ENCODE measurements around the gene SLC9B2.

The SLC9B2 gene

DNA sequence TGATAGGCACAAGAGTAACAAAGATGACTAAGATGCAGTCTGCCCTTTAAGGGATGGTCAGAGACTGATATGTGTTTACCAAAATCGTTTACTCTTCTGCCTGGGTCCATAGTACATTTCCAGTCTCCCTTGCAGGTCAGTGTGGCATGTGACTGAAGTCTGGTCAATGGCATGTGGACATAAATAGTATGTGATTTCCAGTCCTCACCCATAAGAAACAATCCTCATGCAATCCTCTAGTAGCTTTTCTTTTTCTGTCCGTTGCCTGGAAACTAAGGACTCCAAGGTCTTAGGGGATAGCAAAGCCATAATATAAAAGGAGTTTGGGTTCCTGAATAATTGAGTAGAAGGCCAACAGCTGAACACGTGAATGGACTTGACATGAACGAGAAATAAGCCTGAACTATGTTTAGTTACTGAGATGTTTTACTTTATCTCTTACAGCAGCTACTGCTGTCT is 1.1 kb downstream of the SLC9B2 start:
- no peak for DNase-seq

DNA sequence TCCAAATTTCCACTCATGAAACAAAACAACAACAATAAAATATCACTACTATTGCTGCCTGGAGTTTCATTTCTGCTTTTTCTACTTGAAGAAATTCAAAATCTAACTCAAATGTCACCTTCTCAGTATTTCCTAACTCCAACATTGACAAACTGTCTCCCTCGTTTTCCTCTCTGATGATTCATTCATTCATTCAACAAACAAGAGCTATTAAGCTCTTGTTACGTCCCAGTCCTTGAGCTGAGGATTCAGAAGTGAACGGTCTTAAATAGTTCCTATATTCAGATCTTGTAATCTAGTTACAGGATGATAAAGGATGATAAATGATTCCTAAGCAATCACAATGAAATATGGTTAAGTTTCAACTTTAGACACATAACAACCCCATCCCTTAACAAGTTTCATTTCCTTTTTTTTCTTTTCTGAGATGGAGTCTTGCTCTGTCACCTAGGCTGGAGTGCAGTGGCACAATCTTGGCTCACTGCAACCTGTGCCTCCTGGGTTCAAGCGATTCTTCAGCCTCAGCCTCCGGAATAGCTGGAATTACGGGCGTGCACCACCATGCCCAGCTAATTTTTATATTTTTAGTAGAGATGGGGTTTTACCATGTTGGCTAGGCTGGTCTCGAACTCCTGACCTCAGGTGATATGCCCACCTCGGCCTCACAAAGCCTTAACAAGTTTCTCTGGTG is 1.7 kb downstream of the SLC9B2 start:
- no peak for DNase-seq

DNA sequence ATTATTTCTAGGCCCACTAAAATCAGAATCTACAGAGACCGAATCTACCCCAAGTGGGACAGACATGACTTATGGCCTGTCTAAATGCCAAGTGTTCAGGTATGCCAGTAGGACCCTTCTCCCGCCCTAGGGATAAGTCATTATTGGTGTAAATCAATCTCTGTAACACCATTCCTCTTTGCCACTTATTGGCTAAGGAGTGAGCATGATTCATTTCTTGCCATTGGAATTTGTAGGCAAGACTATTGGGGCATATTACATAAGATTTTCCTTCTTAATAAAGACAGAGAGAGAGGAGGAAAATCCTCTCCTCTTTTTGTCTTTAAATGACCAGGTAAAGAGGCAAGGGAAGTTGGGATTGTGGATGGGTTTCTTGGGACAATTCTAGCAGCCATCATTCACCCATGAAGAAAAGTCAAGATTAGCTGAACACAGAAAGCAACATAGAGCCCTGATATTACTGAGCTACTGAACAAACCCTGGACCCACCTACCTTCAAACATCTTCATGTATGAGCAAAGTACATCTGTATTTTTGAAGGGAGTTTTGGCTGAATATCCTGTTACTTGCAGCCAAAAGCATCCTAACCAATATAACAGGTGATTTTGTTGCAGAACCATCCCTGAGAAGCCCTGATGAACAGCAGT is 2.6 kb downstream of the SLC9B2 start:
- no peak for DNase-seq

DNA sequence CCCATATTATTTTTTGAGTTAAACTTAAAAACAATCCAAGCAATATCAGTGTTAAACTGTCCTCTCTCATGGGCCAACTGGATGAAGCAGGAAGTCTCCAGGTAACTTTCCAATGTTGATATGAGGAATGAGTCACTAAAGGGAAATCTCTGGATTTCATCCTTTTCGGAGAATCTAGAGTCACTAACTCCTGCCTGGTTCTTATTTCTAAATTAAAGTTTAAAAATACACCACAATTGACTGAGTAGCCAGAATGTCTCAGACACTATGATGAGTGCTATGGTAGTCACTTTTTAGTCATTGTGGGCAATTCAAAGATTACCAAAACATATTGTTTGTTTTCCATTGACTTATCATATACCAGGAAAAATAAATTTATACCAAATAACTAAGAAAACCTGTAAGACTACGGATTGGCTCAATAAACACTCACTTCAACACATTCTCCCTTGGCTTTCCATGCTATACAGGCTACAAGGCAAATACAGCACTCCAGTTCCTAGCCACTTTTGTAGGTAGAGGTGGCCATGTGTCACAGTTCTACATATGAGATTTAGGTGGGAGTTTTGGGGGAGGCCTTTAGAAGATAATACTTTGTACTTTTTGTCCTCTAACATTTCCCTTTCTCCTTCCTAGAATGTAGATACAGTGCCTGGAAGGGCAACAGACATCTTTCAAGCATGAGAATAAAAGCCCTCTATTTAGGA is 8.6 kb downstream of the SLC9B2 start:
- DNase-seq: no peak

DNA sequence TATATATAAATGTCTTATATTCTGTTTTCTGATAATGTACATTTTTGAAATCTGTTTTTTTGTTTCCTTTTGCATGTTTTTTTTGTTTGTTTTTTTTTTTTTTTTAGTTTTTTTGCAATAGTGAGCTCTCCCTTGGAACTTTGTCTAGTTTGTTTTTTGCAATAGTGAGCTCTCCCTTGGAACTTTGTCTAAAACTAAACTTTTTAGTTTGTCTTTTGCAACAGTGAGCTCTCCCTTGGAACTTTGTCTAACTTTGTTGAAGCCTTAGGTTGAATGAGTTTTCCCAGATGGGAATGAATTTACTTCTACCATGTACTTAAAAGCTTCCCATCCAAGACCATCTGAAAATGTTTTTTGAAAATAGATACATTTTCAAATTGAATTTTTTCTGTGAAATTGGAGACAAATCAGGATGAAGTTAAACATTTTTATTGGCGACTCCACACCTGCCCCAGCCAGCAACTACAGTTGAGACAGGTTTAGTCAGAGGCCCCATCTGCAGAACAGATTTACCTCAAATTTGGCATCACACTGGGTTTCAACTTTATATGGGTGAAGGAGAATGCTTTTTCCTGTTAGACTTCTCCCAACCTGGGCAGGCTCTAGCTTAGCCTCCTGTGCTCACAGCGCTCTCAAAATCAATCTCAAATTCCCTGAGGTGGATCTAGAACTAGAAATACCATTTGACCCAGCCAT is 16.0 kb downstream of the SLC9B2 start:
- no peak for DNase-seq

DNA sequence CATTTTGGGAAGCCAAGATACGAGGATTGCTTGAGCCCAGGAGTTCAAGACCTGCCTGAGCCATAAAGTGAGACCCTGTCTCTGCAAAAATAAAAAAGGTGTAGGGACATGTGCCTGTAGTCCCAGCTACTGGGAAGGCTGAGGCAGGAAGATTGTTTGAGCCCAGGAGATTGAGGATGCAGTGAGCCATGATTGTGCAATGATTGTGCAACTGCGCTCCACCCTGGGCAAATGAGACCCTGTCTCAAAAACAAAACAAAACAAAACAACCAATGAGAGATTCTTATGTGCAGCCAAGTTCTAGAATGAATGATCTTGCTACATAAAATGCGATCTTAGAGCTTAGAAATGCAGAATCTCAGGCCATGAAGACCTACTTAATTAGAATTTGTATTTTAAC is 22.5 kb downstream of the SLC9B2 start:
- DNase-seq: no peak

DNA sequence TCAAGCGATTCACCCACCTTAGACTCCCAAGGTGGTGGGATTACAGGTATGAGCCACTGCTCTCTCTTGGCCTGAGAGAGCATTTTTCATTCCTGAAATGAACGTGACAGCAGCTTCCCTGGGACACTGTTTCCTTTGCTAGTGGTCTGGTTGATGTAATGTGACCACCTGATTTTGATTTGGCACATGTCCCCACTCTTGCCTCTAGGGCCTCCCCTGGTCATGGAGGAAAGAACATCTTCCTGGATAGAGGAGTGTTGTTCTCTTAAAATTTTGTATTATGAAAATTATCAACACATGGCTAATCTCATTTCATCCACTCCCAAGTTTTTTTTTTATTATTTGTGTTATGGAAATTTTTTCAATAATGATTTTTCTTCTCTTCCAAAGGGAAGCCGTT is 23.8 kb downstream of the SLC9B2 start:
- DNase-seq: no peak

DNA sequence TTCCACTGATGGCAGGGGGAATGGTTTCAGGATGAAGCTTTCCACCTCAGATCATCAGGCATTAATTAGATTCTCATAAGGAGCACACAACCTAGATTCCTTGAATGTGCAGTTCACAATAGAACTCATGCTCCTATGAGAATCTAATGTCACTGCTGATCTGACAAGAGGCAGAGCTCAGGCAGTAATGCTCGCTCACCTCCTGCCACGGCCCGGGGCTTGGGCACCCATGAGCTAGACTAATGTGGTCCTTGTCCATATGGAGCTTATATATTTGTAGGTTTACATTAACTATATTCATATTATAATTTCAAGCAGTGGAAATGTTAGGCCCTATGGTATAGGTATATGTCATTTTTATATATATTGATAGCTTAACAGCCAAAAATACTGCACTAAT is 24.4 kb downstream of the SLC9B2 start:
- no peak for DNase-seq

DNA sequence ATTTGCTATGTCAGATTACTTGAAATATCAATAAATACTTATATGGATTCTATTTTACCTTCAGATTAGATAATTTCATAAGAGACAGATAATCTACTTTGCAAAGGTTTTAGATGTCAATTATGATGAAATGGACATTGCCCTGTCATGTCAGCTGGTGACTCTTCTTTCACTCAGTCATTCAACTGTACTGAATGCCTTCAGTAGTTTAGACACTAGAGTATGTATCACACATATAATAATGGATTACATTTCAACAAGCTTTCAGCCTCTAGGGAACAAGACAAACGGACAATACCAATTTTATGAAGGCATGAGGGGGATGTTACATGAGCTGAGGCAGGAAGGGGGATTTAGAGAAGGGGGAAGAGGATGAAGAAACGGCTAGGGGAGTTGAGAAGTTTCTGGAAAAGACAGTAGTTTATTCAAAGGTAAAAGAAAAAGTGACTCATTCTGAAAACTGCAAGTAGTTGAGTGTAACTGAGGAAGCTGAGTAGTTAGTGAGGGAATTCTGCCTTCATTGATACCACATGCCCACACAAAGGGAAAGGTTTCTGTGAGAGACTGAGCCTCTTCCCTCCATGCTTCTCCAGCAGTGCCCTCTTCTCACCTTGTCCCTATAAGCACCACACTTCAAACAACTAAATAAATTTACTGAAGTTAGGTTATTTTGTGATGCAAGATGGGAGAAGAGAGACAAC is 25.7 kb downstream of the SLC9B2 start:
- no peak for DNase-seq

DNA sequence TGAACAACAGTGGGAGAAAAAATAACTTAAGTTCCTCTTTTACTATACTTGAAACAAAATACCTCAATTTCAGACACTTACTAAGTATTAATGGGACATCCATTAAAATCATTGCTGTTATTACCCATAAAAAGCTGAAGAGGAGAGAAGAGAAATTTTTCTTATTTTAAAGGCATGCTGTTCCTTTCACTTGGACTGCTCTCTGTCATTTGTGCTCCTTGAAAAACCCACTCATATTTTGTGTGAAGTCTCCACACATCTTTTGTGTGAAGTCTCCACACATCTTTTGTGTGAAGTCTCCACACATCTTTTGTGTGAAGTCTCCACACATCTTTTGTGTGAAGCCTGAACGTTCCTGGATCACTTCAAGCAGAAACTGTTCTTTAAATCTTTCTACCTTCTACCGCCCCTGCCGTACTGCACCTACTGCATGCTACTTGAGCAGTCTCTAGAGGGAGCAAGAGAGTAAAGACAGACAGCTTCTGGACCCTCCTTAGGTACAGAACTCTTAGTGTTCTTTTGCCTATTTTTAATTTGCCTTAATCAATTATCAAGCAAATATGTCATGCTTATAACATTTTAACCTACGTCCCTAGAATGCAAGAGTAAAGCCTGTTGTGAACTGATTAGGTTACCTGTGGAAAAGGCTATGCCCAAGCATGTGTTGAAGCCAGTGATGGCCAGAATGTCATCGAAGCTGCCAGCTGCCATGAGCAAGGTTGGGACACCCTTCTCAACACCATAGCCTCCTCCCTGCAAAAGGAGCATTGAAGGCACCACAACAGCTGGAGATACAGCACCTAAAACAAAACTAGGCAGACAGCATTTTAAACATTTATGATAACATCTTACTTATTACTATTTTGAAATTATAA is 29.9 kb downstream of the SLC9B2 start:
- peak; percentile 11 to 12 for DNase-seq

DNA sequence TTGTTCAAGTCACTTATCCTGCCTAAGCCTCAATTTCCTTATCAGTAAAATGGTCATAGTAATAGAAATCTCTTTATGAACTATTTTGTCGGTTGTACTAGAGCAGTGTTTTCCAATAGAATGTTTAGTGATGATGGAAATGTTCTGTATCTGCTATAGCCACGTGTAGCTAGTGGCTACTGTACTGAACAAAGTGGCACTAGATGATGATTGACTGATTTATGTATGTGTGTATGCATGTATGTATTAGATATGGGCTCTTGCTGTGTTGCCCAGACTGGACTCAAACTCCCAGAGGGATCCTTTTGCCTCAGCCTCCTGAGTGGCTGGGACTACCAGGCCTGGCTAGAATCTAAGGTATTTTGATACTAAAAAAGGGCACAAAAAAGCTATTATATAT is 32.4 kb downstream of the SLC9B2 start:
- DNase-seq: no peak

DNA sequence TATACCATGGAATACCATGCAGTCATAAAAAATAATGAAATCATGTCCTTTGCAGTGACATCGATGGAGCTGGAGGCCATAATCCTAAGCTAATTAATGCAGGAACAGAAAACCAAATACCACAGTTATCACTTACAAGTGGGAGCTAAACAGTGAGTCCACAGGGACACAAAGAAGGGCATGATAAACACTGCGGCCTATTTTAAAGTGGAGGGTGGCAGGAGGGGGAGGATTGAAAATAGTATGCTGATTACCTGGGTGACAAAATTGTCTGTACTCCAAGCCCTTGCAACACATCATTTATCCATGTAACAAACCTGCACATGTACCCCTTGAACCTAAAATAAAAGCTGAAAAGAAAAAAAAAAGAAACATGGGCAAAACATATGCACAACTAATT is 40.4 kb downstream of the SLC9B2 start:
- DNase-seq: no peak

DNA sequence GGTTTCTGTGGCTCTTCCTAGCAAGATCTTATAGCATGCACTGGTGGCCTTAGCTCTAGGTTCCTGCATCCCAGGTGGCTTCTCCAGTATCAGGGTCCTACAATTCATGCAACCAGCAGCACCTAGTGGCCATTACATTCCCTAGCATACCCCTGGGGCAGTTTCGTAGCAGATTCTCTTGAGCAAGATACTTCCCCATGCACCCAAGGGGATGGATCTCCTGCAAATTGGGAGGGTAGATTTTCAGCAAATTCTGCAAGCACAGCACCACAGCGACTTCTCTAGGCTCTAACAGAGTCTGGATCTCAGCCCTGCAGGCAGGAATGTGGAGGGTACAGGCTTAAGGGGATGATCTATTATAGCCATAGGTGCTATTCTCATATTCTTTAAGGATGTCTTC is 44.0 kb downstream of the SLC9B2 start:
- DNase-seq: no peak

DNA sequence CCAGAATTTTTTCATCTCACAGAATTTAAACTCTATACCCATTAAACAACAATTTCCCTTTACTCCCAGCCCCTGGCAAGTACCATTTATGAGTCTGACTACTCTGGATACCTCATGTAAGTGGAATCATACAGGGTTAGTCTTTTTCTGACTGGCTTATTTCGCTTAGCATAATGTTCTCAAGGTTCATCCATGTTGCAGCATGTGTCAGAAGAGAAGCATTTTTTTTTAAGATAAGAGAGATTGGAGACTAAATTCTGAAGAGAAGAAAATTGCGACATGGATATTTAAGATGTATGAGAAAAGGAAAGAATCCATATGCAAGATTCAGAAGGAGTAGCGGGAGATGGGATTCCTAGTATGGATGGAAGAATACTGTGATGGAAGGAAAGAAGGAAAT is 45.8 kb downstream of the SLC9B2 start:
- DNase-seq: no peak

DNA sequence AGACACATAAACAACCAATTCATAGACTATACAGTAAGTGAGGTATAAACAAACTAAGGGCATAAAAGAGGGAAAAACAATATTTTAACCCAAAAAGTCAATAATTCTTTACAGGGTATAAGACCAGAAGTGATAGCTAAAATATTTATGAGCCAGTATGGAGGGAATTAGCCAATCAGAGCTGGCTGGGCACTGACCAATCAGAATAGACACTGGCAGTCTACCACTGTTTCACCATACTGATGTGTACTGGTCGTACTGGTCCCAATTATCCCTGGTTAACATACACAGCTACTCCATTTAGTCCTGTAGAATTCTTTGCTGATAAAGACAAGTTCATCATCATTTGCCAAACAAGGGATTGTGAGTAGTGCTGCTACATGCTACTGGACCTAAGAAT is 47.3 kb downstream of the SLC9B2 start:
- DNase-seq: no peak

DNA sequence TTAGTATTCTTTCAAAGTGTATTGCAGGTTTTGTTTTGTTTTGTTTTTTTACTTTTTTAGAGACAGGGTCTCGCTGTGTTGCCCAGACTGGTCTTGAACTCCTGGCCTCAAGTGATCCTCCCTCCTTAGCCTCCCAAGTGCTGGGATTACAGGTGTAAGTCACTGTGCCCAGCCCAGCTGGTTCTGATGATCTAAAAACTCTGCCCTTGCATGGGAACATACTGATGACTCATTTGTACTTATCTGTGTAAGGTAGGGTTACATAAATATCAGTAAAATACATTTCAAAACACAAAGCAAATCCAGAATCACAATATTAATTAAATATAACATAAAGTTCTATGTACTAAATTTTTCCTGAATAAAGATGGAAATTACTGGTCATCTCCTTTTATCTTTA is 49.7 kb downstream of the SLC9B2 start:
- DNase-seq: no peak

DNA sequence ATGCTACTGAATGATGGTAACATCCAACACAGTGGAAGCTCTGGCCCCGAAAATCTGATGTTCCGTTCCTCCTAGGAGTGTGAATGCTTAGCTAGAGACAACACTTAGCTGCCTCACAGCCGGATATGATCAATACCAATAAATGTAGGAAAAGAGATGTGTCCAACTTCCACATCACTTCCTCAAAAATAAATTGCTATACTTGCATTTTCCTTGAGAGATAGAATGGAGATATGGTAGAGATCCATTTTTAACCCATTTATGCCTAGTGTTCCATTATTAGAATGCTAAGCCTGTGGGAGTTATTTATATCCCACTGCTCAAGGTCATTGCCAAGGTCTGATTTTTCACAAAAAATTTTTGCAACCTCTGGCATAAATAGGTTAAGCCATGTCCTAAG is 51.6 kb downstream of the SLC9B2 start:
- no peak for DNase-seq

DNA sequence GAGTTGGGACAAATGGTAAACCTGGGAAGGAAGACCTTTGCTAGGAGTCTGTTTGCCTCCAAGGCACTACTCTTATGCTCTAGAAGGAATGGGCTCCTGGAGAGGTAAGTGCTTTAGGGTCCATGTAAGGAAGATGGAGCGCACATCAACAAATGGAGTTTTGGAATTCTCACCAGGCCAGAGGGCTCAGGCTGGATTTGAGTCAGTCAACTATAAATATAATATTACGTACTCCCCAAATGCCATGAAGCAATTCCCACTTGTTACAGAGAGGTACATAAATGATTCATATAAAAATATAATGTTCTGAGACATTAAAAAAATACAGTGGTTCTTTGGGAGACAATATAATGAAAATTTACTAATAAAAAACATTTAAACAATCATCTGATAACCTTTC is 55.4 kb downstream of the SLC9B2 start:
- DNase-seq: no peak

DNA sequence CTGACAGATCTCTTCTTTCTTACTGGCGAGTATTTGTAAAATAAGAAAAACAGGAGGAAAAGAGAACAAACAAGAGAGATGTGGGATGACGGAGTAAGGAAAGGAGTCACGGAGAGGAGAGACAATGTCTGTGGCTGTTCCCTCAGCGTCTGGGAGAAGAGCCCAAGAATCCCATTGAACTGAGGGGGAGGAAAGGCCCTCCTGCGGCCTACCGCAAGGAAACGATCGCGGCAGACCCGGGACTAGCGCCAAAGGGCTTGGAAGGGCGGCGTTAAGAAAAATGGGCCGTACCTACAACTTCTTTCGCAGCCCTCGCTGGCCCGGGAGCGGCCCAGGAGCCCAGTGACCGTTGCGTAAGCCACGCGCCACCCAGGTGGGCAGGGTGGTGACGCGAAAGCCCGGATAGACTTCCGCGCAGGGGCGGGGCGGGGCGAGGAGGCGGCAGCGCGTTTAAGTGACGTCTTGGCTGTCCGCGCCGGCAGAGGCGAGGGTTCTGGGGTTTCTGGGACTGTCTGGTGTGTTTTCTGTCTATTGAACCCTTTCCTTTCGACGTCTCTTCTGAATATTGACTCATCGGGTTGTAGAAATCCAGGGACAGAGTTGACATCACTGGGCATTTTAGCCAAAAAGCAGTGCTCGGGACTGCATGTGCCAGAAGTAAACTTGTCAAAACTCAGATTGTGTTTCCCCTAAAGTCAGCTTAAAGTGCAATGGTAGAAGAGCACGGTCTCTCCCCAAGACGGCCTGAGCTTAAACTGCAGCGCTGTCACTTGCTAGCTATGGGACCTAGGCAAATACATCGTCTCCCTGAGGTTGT is 57.0 kb downstream of the SLC9B2 start, which contains the start of gene SLC9B1:
Gene SLC9B1 (minus strand): TSS at position 398 of the 817 bp plus-strand sequence. CDS start 27,994 bp downstream, outside the sequence.
- peak; percentile 91 to 92 for DNase-seq

DNA sequence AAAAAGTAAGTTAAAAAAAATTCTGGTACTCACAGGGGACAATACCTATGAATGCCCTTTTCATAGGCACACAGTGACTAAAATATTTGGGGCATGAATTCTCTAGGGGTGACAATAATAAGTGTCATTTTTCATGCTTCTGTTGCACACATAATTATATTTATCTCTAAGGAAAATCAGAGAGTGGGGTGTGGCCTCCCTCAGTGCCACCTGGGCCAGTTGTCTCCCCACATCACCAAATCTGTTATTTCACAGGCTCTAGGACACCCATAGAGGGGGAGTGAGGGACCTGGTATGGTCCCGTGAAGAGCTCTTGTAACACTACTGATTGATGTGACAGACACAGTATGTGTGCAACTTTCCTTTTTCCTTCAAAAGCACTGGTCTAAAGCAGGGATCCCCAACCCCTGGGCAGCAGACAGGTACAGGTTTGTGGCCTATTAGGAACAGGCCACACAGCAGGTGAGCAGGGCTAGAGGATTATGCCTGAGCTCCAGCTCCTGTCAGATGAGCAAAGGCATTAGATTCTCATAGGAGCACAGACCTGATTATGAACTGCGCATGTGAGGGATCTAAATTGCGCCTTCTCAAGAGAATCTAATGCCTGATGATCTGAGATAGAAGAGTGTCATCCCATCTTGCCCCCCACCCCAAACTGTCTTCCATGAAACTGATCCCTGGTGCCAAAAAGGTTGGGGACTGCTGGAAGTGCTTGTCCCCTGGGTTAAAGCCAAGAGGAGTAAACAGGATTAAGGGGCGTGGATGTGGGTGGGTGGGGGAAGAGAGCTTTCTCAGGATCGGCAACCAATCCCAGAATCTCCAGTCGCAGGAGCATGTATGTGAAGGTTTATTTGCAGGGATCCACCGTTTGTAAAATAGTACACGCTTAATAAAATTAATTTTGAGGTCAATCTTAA is 57.9 kb downstream of the SLC9B2 start:
- DNase-seq: peak in 1 of 2 donors; percentile 1

All from stimulated activated CD4-positive, alpha-beta T cell treated with anti-CD3 and anti-CD28 coated beads, Interleukin-2, amount 100 ng/mL, for 48 hours (primary cell).